Measurements from ENCODE around the gene OVCH2.

DNA sequence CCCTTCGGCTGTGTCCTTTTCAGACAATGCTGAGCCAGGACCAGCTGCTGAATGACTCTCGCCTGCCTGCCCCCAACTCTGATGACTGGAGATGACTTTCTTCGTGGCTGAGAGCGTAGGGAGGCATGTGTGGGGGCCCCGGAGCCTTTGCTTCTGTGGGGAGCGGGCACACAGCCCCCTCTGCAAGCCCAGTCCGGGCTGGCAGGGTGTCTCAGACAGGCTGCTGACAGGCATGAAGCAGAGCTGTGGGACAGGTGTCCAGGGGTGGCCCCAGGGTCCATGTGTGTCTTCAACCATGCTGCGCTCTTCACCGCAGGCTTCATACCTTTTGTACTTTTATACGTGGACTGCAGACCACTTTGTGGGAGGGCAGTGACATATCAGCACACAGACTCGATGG, 49.6 kb downstream of the OVCH2 start:
- TF ChIP-seq, protein P1, sequence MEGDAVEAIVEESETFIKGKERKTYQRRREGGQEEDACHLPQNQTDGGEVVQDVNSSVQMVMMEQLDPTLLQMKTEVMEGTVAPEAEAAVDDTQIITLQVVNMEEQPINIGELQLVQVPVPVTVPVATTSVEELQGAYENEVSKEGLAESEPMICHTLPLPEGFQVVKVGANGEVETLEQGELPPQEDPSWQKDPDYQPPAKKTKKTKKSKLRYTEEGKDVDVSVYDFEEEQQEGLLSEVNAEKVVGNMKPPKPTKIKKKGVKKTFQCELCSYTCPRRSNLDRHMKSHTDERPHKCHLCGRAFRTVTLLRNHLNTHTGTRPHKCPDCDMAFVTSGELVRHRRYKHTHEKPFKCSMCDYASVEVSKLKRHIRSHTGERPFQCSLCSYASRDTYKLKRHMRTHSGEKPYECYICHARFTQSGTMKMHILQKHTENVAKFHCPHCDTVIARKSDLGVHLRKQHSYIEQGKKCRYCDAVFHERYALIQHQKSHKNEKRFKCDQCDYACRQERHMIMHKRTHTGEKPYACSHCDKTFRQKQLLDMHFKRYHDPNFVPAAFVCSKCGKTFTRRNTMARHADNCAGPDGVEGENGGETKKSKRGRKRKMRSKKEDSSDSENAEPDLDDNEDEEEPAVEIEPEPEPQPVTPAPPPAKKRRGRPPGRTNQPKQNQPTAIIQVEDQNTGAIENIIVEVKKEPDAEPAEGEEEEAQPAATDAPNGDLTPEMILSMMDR (IDR thresholded peaks at IDR 0.05), result no peak
- no peak for TF ChIP-seq POLR2AphosphoS5 (IDR thresholded peaks at IDR 0.05)

Measured in stomach (tissue), 4 donors.